Endothelial cell of umbilical vein (primary cell): ENCODE results near the gene DUOXA1.

ENCODE experiments used
- EZH2 ChIP-seq: IDR thresholded peaks from 2 replicates; pipeline ENCODE4 v1.6.1; 2012; ENCODE audit warnings: borderline replicate concordance, low read depth, mild to moderate bottlenecking, moderate library complexity, low read length, inconsistent platforms; ENCODE audit not compliant: severe bottlenecking
- FOS ChIP-seq: IDR thresholded peaks from 2 replicates; pipeline ENCODE4 v1.6.1; 2011; ENCODE audit warnings: mild to moderate bottlenecking, low read length, moderate library complexity, borderline replicate concordance; ENCODE audit not compliant: insufficient read depth
- GATA2 ChIP-seq: IDR thresholded peaks from 2 replicates; pipeline ENCODE4 v1.7.0; 2011; ENCODE audit warnings: low read depth, mild to moderate bottlenecking, moderate library complexity, mixed read lengths, low read length; ENCODE audit not compliant: insufficient read length, insufficient read depth
- JUN ChIP-seq: IDR thresholded peaks from 2 replicates; pipeline ENCODE4 v1.6.1; 2011; ENCODE audit warnings: borderline replicate concordance, low read depth; ENCODE audit not compliant: insufficient read length, insufficient read depth
- MYC ChIP-seq: IDR thresholded peaks from one replicate; pipeline ENCODE4 v1.6.1; 2011; ENCODE audit warnings: mild to moderate bottlenecking, low read depth, low read length
- POLR2A ChIP-seq: IDR thresholded peaks from 2 replicates; pipeline ENCODE4 v1.6.1; 2012; ENCODE audit warnings: low read depth, mild to moderate bottlenecking, control low read depth, low read length
- POLR2AphosphoS5 ChIP-seq: IDR thresholded peaks from 2 replicates; pipeline ENCODE4 v1.6.1; 2012; ENCODE audit warnings: low read depth, mild to moderate bottlenecking, control low read depth, low read length, moderate library complexity; ENCODE audit not compliant: insufficient read depth
- TF ChIP-seq, protein P1 (sequence below): IDR thresholded peaks from 2 replicates; pipeline ENCODE4 v1.6.1; 2011; ENCODE audit not compliant: insufficient read depth, insufficient read length
- TF ChIP-seq, protein P2 (sequence below), 2 donors: IDR thresholded peaks; 1 replicate in 1 of 2; 2 replicates in 1 of 2; pipeline ENCODE4 v1.5.1; 2011; ENCODE audit warnings: low read length in 2 of 2, mild to moderate bottlenecking in 2 of 2, moderate library complexity in 2 of 2, control low read depth in 1 of 2, inconsistent platforms in 1 of 2, low read depth in 1 of 2; ENCODE audit not compliant: insufficient read depth in 1 of 2; ENCODE audit errors: extremely low read depth in 1 of 2

DNA sequence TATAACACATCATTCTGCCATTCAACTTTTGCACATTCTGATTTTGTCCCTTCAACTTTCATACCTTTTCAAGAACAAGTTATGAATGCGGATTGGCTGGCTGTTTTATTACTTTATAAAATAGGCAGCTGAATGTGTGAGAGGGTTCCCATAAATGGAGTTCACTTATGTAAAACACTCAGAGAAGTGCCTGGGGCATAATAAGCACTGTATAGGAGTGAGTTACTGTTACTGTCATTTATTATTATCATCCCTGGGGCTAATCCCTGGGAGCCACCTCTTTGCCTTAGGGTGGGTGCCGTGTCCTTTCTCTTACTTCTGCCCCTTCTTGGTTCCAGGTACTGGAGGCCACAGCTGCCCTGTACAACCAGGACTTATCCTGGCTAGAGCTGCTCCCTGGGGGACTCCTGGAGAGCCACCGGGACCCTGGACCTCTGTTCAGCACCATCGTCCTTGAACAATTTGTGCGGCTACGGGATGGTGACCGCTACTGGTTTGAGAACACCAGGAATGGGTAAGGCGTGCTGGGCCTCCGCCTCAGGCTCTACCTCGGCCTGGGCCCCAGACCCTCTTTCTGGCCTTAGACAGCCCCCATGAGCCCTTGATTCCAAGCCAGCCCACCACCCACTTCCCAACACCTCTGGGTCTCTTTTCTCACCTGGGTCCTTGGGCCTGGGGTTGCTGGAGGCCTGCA is 11.0 kb upstream of the DUOXA1 start:
- TF ChIP-seq, protein P1, sequence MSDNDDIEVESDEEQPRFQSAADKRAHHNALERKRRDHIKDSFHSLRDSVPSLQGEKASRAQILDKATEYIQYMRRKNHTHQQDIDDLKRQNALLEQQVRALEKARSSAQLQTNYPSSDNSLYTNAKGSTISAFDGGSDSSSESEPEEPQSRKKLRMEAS: no peak
- TF ChIP-seq, protein P2, sequence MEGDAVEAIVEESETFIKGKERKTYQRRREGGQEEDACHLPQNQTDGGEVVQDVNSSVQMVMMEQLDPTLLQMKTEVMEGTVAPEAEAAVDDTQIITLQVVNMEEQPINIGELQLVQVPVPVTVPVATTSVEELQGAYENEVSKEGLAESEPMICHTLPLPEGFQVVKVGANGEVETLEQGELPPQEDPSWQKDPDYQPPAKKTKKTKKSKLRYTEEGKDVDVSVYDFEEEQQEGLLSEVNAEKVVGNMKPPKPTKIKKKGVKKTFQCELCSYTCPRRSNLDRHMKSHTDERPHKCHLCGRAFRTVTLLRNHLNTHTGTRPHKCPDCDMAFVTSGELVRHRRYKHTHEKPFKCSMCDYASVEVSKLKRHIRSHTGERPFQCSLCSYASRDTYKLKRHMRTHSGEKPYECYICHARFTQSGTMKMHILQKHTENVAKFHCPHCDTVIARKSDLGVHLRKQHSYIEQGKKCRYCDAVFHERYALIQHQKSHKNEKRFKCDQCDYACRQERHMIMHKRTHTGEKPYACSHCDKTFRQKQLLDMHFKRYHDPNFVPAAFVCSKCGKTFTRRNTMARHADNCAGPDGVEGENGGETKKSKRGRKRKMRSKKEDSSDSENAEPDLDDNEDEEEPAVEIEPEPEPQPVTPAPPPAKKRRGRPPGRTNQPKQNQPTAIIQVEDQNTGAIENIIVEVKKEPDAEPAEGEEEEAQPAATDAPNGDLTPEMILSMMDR (IDR thresholded peaks at IDR 0.05; ENCODE audit: extremely low read depth in 1 of 2, insufficient read depth in 1 of 2, low read depth in 1 of 2, low read length in 2 of 2): no peak
- TF ChIP-seq POLR2A (no peak), MYC (no peak), EZH2 (no peak), JUN (no peak), POLR2AphosphoS5 (no peak), FOS (no peak), GATA2 (no peak)
